Adrenal gland (tissue), 5 donors: ENCODE data around the gene SPRED2.

Experiments
- CTCF ChIP-seq, 6 experiments: fragments of 450-650 bp in 4 of 6; fragments of 200-600 bp in 2 of 6; sonication (generic) in 1 of 6; IDR thresholded peaks; 1 replicate in 5 of 6; 2 replicates in 1 of 6; pipeline versions ENCODE4 v1.5.1 to v1.8.0; 2016 to 2021; ENCODE audit warnings: antibody characterized with exemption in 6 of 6, mild to moderate bottlenecking in 2 of 6, moderate library complexity in 1 of 6
- POLR2A ChIP-seq, 2 donors: fragments of 450-650 bp; IDR thresholded peaks; one replicate each; pipeline ENCODE4 v1.6.1; 2017; ENCODE audit warnings: antibody characterized with exemption in 2 of 2, mild to moderate bottlenecking in 2 of 2, moderate library complexity in 1 of 2
- donor health status: DM: no; HTN: no; CAD: no.

- TF ChIP-seq CTCF (IDR thresholded peaks at IDR 0.05) (no peak), POLR2A (IDR thresholded peaks at IDR 0.05) (no peak)
Measured at GRCh38 chr2:65421432-65421748, 11.0 kb downstream of the SPRED2 start.
